HG03558 (cell line): ENCODE data around the gene BCL2.
A peak's percentile ranks its signal among the peaks of the same experiment; 100 is the strongest.

Experiments
- ATAC-seq: cut with Tn5 transposase; IDR thresholded peaks from one replicate; pipeline ENCODE4 v1.9.1; 2021; ENCODE audit warnings: moderate number of reproducible peaks; ENCODE audit not compliant: unreplicated experiment; ENCODE audit errors: extremely low read depth

Gene BCL2

DNA sequence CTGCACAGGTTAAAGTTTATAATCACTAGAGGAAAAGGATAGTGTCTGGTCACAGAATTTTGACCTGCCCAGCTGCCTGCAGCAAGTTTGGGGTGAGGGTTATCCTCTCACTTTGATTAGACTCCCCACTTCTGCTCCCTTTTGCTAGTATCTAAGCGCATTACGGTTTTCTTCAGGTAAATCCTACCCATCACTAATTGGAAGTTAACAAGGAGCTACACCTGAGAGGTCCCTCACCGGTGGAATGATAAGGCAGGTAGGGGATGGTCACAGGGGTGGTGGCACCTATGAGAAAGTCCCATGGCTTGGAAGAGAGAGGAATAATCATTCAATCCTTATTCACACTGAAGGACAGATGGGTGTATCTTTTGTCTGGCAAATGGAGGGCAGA lies 7.6 kb downstream of the BCL2 start:
- no peak for ATAC-seq

DNA sequence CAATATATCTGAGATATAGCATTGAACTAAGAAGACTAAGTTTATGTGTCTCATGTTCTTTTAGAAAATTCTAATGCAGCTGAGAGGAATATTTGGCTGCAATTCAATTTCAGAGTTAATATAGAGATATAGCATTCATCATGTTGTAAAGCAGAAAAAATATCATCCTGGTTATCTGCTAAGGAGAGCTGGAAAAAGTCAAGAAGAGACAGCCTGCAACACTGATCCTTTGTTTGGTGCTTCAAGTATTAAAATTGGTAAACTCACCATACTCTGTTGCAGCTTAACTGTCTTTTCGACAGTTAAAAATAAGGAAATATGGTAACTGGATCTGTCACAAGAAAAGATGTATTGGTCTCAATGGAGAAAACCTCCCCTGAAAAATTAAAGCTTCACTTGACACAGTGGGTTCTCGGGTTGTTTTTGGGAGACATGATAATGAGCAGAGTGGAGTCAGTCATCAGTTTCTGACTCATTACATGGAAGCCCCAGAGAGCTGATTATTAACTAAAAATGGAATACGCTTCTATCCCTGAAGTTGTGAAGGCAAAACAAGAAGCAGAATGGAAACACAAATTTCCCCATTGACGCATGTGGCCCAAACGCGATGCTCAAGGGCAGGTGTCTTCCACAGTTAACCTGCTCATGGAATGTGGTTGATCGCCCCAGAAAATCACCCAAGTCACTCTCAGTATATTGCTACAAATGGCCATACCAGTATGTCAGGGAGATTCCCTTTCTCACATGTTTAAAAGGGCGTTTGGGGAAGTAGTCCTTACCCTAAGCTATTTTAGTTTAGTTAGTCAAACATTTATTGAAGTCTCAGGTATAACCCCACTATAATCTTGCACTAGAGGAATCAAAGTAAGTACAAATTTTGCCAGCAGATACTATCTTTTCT lies 8.2 kb downstream of the BCL2 start:
- ATAC-seq = peak; percentile 47

DNA sequence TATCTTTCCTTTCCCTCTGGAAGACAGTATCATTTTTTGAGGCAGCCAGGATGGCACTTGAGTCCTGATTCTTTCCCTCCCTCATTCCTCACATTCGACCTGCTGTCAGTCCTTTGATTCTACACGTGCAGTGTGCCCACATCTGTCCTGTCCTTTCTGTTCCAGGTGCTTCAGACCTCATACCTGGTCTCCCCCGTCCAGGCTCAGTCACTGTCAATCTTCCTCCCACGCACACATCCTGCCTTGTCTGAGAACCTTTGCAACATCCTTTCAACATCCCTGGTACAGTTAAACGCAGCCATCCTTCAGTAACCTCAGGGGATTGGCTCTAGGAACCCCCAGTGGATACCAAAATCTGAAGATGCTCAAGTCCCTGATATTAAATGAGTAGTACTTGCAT lies 10.1 kb downstream of the BCL2 start:
- no peak for ATAC-seq

DNA sequence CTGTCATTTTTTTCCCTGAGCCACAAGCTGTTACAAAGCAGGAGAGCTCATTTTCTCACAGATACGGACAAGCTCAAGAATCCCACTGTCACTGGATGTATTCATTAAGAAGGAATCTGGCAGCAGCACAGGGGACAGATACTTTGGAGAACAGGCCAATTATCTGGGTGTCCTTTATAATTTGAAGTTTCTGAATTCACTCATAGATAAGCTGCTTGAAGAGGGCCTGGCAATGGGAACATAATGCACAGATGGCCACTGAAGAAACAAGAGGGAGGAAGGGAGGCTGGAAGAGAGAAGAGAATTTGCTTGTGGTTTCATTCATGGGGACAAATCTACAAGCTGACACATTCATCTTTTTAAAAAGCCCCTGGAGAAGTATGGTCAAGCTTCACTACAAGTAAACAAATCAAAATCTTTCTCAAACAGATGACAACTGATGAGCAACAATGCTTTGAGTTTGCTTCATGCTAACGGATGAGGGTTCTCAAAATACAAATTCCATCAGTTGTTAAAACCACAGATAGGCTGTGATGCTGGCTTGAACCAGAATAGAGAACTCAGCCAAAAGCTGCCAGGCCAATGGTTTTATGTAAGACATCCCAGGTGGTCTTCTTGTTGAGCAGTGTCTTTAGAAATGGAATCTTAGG lies 11.9 kb downstream of the BCL2 start:
- no peak for ATAC-seq

DNA sequence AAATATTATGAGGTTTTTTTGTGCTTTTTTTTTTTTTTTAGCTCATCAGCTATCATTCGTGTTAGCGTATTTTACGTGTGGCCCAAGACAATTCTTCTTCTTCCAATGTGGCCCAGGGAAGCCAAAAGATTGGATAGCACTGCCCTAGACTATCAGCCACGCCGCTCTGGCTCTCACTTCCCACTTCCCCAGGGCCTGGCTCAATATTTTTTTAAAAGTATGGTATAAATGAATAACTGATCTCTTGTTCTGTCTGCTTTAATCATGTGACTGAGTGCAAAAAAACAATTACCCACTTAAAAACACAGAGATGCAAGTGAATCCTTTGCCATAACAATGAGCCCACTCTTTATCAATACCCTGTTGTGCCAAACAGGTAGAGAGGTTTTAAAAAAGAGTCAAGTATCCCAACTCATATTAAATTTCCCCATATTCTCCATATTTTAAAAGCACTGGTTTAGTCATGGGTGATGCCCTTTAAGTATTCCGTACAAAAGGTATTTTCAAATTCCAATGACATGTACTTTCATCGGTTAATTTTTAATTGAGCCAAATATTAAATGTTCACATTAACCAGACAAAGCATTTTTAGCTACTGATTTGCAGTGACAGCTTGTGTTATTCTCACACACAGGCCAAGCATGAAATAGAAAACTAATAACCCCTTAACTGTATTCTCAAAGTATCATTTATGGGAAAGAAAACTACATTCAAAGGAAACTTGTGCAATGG lies 12.6 kb downstream of the BCL2 start:
- ATAC-seq = no peak

DNA sequence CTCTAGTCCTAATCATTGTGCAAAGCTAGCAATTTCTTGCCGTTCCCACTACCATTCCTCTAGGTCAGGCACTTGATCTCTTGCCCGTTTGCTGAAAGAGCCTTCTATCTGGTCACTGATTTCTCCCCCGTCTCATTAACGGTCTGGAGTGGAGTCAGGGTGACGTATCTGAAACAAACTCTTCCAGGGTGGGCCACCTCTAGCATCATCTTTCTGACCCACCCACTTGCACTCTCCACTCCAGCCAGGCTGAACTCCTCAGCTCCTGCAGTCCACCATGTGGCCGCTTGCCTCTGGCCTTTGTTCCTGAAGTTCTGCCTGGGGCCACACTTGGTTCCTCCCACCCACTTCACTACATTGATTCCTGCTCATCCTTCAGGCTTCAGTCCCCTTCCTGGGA lies 13.3 kb downstream of the BCL2 start:
- no peak for ATAC-seq

DNA sequence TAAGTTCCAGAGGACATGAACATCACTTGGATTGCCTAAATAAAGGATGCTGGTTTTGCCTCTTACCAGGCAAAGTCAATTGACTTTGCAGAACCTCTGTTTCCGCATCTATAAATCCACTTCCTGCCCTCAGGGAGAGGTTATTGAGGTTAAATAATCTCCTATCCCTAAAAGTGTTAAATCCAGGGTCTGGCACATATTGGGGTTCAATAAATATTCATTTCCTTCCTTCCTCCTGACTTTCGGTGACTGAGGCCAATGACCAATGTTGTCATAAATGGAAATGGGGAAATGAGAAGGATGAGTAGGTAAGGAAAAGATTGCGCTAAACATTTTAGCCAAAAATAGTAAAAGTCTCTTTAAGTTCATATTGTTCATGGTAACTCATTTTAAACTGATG lies 16.0 kb downstream of the BCL2 start:
- no peak for ATAC-seq

DNA sequence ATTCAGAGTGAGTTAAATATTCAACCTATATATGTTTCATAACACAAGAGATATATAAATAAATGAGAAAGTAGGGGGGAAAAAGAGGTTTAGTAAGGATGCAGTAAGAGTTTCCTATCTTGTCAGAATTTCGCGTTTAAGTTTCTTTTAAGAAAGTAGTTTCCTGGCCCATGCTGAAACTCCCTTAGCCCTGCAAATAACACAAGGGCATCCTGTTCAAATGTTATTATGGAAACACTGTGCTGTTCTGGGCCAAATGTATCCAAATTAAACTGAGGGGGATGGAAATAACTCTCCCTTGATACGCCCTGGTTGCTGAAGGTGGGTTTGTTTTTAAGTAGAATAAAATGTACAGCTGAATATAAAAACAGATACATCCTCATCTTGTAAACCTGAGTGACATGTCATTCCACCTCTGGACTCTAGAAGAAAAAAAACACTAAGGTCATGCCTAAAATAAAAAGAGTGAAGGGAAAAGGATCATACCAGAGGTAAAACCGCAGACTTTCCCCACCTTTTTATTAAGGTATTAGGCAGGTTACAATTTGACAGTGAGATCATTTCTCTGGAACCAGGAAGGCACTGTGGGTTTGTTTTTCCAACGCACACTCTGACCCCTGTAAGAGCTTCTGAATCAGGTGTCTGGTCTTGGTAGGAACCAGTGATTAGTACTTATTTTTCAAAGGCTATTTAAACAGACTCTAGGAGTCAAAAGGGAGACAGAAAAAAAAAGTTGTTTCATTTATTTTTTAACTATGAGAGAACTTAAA lies 16.7 kb downstream of the BCL2 start:
- no peak for ATAC-seq

DNA sequence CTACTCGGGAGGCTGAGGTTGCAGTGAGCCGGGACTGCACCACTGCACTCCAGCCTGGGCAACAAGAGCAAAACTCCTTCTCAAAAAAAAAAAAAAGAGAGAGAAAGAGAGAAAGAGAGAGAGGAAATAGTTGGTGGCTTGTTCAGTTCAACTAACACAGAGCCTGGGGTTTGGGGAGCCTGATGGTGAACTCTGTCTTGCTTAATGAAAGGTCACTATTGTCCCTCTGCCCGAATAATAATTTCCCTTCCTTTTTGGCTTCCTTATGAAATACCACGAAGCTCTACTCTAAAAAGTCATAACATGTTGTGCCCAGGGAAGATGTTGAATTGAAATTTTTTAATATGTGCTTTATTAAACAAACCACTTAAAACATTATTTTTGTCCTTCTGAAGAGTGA lies 17.3 kb downstream of the BCL2 start:
- no peak for ATAC-seq

DNA sequence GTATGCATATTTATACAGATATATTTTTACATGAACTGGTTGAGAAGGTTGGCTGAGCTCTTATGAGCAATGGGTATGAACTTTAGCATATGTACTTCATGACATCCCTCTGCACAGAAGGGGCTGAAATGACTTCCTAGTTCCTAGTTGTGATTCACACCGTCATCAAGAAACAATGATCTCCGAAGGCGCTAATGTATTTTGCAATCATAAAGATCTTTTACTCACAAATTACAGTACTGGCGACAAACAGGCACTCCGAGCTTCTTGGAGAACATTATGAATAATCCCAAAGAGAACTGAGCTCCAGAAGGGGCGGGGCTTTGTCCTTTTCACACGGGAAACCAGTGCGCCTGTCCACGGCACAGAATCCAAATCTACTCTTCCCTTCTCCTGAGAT lies 18.1 kb downstream of the BCL2 start:
- ATAC-seq = no peak

DNA sequence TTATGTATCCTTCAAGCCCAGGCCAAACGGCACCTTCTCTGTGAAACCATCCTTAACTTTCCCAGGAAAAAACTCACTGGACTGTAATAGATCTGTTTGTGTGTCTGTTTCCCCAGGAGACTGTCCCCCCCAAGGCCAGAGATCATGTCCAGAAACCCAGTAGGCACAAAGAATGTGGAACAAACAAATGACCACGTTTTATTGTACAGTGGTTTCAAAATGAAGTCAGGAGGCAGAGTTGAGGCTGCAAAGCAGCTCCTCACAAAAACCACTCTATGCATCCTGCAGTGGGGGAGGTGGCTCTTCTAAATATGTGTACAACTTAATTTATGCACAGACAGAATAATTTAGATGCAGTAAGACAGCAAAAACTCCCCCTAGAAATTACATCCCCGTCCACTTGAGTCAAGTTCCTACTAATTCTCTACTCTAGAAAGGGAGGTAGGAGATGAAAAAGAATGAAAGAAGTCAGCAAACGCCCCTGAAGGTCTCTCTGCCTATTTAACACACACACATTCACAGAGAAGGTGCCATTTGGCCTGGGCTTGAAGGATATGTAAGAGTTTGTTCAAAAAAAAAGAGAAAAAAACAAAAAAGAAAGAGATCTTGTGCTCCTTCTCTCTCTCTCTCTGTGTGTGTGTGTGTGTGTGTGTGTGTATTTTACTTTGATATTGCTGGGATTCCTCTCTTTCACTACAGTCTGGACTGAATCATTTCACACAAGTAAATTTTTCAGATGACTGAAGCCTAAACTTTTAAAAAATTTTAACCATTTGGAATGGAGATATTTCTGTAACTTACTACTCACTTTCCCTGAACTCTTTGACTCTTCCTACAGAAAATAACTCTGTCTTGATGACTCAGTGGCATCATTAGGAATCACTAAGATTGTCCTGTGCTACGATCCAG lies 19.5 kb downstream of the BCL2 start:
- ATAC-seq = no peak

DNA sequence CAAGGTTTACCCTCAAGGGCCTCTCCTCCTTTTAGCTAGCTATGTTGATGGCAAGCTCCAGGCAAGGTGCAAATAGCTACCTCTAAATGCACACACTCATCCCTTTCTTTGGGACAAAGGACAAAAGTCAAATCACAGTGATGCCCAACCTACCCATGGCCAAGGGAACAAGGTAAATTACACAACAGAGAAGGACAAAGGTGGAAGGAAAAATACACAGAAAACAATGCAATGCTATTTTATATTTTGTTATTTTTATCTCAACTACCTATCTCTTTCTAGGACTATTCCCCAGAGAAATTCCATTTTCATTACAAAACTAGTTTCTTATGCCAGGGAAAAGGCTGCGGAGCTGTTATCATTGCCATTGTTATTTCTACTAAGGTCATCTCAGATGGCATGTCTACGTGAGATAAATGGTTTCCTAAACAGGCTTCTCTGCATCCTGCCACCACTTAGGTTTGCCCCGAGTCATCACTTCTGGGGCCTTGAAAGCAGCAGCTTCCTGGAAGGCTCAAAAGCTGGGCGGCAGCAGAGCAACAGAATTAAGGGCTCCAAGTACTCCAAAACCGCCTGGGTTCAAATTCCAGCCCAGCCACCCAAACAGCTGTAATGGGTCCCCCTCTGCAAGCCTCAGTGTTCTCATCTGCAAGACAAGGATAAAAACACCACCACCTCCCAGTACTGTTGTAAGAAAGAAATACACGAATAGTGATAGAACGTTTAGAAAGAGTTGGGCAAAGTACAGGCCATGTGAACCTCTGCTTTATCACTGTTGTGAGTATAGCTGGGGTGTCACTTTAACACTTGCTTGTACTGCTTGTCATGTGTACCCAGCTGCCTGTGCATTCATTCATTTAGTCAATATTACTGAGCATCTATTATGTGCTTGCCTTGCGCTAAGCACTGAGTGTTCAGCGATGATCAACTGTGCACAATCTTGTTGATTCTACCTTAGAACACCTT lies 20.9 kb downstream of the BCL2 start:
- ATAC-seq = no peak

DNA sequence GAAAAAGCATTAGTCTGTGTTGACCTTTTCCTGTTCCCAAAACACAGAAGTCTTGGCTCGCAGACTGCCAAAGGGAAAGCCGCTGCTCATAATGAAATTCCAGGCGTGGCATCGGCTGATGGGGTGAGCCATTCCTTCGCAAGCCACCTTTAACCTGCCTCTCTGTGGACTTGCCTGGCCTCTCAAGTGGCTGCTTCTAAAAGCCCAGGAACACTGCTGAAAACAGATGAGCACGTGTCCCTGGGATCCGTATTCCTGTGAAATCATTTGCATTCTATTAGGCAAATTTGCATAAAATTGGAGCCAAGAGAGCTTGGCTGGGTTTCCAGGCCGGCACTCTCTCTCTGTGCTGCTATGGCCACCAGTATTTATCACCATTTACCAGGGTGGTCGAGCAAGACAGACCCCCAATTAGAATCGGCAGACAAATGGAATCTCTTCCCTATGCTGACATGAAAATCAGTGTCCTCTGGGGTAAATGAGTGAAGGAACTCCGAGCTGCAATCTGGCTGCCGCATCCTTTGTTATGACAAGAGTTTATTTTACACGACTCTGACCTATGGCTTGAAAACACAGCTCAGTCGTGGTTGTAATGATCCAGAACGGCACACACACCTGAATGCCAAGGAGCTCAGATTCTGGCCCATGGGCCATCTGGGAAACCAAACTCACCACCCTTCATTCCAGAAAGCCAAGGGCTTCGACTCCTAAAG lies 21.7 kb downstream of the BCL2 start:
- ATAC-seq = no peak

DNA sequence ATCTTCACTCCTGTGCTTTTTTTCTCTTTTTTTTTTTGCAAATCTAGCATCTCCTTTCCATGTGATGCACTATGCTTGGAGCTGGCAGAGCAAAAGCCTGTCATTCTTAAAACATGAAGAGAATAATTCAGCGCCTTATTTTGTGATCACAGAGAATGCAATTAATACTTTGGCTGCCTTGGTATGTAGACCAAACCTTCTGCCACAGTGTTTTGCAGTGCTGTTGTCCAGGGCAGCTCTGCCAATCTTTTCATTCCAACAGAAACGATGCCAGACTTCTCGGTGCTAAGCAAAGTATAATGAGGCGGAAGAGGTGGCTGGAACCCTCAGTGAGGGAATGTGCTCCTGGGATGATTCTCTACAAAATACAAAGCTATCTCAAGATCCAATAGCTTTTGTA lies 25.6 kb downstream of the BCL2 start:
- ATAC-seq = no peak

DNA sequence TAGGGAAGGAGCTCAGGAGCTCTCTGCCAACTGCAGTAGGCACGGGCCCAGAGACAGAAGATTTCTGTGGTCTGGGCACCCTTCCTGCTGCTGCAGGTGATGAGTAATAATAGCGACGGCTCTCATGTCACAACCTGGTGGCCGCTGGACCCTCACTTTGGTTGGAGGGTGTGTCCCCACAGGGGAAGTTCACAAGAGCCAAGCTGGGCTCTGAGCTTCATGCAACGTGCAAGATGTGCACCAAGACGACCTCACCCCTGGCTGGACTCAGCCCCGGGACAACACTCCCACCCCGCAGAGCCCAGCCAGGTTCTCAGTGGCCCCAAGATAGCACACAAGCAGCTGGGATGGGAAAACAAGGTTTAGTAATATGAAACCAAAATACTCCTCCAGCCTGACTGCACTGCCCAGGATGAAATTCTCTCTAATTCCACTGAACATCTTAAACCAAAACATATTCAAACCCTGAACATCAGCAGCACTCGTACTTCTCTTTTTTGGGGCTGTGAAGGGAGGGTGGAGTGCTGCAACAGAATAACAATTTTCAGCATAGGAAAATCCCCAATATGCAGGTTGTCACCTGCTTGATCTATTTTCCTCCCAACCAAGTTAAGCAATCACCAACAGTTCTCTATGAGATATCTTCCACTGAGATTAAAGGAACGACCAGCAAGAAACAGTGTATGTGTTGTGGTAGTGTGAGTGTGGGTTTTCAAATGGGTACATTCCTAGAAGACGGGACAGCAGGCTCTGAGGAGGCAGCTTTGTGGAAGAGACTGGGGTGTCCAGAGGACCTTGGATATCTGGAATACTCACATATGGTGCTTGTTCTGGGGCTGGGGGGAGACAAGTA lies 26.5 kb downstream of the BCL2 start:
- peak; percentile 26 for ATAC-seq

DNA sequence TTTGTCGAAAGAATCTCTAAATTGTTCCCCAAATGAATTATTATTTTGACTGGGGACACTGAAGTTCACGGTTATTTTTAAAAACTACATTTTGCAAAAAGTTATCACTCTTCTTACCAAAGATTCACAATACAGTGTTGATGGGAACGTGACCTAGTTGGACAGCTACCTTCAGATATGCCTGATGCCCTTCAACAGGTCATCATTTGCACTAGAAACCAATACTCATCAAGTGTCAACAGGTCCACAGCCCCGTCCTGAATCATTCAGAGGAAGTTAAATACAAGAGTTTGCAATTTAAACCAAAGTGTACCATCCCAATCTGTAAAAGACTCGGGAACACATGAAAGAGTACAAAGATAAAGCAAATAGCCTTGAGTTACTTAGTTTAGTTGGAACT lies 28.3 kb downstream of the BCL2 start:
- ATAC-seq = no peak

DNA sequence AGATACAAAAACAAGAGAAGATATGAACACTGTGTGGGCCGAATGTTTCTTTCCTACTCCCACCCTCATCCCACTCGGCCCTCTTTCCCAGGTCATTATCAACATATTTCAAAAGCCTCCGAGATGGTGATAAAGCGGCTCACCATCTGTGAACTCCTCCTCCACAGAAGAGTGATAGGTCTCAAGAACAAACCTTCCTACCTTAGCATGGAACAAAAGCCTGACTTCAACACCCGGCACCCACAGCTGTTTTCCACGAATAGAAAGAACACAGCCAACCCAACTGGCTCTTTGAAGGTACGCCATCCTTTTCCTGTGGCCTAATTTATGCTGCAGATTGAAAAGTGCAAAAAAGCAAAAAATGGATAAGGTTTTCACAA lies 28.8 kb downstream of the BCL2 start:
- no peak for ATAC-seq
